ENCODE data around the gene EYS. TPM values are rescaled to one million over a fixed set of nuclear protein-coding genes. Genes with fewer than 3 reads are reported as not detected.

Gene EYS
- total RNA-seq, 1 experiment from 2014 or later: not detected

GRCh38 chr6:65285275-65285674 lies 421.8 kb downstream of the EYS start:
- Histone ChIP-seq H3K27me3 (replicated peaks; ENCODE audit: control insufficient read depth, insufficient read depth, low read length) (no peaks in the 10 kb centered on the region), H3K36me3 (ENCODE audit: control insufficient read depth, insufficient read depth, low read length) (no peaks in the 10 kb centered on the region), H3K4me3 (ENCODE audit: low read depth, low read length) (no peak overlapping the region), H3K9me3 (no peaks in the 10 kb centered on the region), H3K4me1 (no peaks in the 10 kb centered on the region)
- Mint-ChIP-seq H3K27me3 (ENCODE audit: insufficient read depth, unreplicated experiment) (no peaks in the 10 kb centered on the region), H3K36me3 (ENCODE audit: insufficient read depth, unreplicated experiment) (no peaks in the 10 kb centered on the region), H3K4me1 (ENCODE audit: low read depth, unreplicated experiment) (no peaks in the 10 kb centered on the region), H3K4me3 (ENCODE audit: unreplicated experiment) (no peak overlapping the region), H3K9me3 (ENCODE audit: unreplicated experiment) (no peaks in the 10 kb centered on the region), H3K27ac (ENCODE audit: unreplicated experiment) (no peak overlapping the region)
- no peak for DNase-seq
- CTCF ChIA-PET: no interaction called here
- POLR2A ChIA-PET: no interaction called here
- BruUV-seq (replicated peaks): no TSS peak
- no peak for TF ChIP-seq CTCF (IDR thresholded peaks at IDR 0.05; ENCODE audit: insufficient read depth in 1 of 2, low read depth in 1 of 2, low read length in 1 of 2, severe bottlenecking in 1 of 2, unreplicated experiment in 1 of 2)
- intact Hi-C loops (cut with micrococcal nuclease; ENCODE audit: unreplicated experiment): no loop called here

DNA sequence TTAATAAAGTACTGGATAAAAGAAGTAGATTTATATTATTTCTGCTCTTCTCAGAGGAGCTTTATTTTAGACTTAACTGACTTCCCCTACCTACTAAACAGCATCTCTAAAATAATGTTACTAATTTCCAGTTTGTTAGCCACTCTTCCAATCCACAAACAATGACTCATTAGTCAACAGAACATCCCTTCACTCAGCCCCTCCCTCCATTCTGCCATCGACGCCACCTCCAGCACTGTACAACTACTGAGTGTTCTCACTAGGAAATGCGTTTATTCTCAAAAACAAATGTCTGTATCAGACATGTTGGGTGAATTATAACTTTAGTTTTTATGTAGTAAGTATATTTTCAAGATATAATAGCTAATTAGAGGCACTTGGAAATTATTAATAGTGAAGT lies 427.0 kb downstream of the EYS start:
- no peak for TF ChIP-seq CTCF (IDR thresholded peaks at IDR 0.05; ENCODE audit: insufficient read depth in 1 of 2, low read depth in 1 of 2, low read length in 1 of 2, severe bottlenecking in 1 of 2, unreplicated experiment in 1 of 2)
- H3K9me3 Mint-ChIP-seq (ENCODE audit: unreplicated experiment): no peaks in the 10 kb centered on the region
- no peaks in the 10 kb centered on the region for H3K27me3 Mint-ChIP-seq (ENCODE audit: insufficient read depth, unreplicated experiment)

DNA sequence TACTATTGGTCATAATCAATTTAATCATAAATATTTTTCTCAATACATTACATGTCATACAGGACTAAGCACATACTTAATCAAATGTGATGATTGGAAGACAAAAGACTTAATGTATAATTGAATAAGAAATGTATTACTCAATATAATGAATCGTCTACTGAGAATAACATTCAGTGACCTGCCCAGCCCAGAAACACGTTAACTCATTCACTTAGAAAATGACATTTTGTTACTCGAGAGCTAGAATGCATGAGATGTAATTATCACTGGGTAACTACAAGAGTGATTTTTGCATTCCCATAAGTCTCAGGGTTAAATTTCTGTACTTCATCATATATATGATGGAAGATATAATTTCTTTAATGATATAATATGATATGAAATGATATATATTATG lies 444.8 kb downstream of the EYS start:
- Mint-ChIP-seq H3K4me3 (ENCODE audit: unreplicated experiment) (no peak overlapping the region), H3K4me1 (ENCODE audit: low read depth, unreplicated experiment) (no peaks in the 10 kb centered on the region), H3K27ac (ENCODE audit: unreplicated experiment) (no peak overlapping the region), H3K36me3 (ENCODE audit: insufficient read depth, unreplicated experiment) (no peaks in the 10 kb centered on the region), H3K9me3 (ENCODE audit: unreplicated experiment) (no peaks in the 10 kb centered on the region), H3K27me3 (ENCODE audit: insufficient read depth, unreplicated experiment) (peaks cover 3% of the 10 kb centered on the region)
- no peaks in the 10 kb centered on the region for H3K36me3 ChIP-seq (ENCODE audit: control insufficient read depth, insufficient read depth, low read length)
- ChIA-PET CTCF (no interaction called here), POLR2A (no interaction called here)
- DNase-seq: no peak
- no peaks in the 10 kb centered on the region for H3K4me1 ChIP-seq
- no peaks in the 10 kb centered on the region for H3K9me3 ChIP-seq
- H3K27me3 ChIP-seq (replicated peaks; ENCODE audit: control insufficient read depth, insufficient read depth, low read length): no peaks in the 10 kb centered on the region
- H3K4me3 ChIP-seq (ENCODE audit: low read depth, low read length): no peak overlapping the region
- no TSS peak for BruUV-seq (replicated peaks)
- TF ChIP-seq CTCF (IDR thresholded peaks at IDR 0.05; ENCODE audit: insufficient read depth in 1 of 2, low read depth in 1 of 2, low read length in 1 of 2, severe bottlenecking in 1 of 2, unreplicated experiment in 1 of 2): no peak
- intact Hi-C loops (cut with micrococcal nuclease; ENCODE audit: unreplicated experiment): no loop called here

More for the DNA sequence above, 427.0 kb downstream of the EYS start:
- Histone ChIP-seq H3K4me3 (ENCODE audit: low read depth, low read length) (no peak overlapping the region), H3K9me3 (no peaks in the 10 kb centered on the region), H3K36me3 (ENCODE audit: control insufficient read depth, insufficient read depth, low read length) (no peaks in the 10 kb centered on the region), H3K27me3 (replicated peaks; ENCODE audit: control insufficient read depth, insufficient read depth, low read length) (no peaks in the 10 kb centered on the region), H3K4me1 (no peaks in the 10 kb centered on the region)
- intact Hi-C loops (cut with micrococcal nuclease; ENCODE audit: unreplicated experiment): no loop called here
- no peak for DNase-seq
- Mint-ChIP-seq H3K36me3 (ENCODE audit: insufficient read depth, unreplicated experiment) (no peaks in the 10 kb centered on the region), H3K27ac (ENCODE audit: unreplicated experiment) (no peak overlapping the region), H3K4me1 (ENCODE audit: low read depth, unreplicated experiment) (no peaks in the 10 kb centered on the region), H3K4me3 (ENCODE audit: unreplicated experiment) (no peak overlapping the region)
- ChIA-PET CTCF (no interaction called here), POLR2A (no interaction called here)
- BruUV-seq (replicated peaks): no TSS peak

Measured in Caco-2 (cell line).